Activated CD4-positive, alpha-beta T cell treated with anti-CD3 and anti-CD28 coated beads, Interleukin-2, amount 50 U/mL, for 24 hours (primary cell): Measurements from ENCODE around the gene DRC3.

ENCODE experiments used
- DNase-seq, 2 donors: peaks; one replicate each; pipeline ENCODE4 v3.0.0-alpha.2; 2020; ENCODE audit warnings: low read depth in 1 of 2, low spot score in 1 of 2

The DRC3 gene

GRCh38 chr17:18041776-18042175, 69.1 kb downstream of the DRC3 start:
- DNase-seq: no peak

DNA sequence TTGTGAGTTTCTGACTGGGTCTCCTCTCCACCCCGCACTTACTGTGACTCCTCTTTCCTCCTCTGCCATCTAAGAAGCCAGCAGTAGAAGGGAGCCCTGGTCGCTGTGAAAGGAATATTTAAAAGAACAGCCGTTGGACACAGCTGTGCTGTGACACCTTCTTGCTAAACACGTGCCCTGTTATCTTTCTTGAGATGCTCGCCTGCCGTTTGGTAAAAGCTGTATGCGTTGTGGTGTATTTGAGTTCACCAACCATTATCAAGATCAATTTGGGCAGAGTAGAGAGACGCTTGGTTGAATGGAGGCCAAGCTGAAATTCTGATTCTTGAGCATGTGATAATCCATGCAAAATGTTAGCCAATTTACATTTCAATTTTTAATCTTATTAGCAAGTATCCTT, 70.3 kb downstream of the DRC3 start:
- no peak for DNase-seq

GRCh38 chr17:18043491-18043890, 70.8 kb downstream of the DRC3 start:
- no peak for DNase-seq

GRCh38 chr17:18044609-18045008, 71.9 kb downstream of the DRC3 start:
- no peak for DNase-seq

- DNase-seq: no peak
Observed at GRCh38 chr17:18045691-18046350, 73.2 kb downstream of the DRC3 start.

GRCh38 chr17:18055597-18055996, 82.9 kb downstream of the DRC3 start:
- DNase-seq: no peak

DNA sequence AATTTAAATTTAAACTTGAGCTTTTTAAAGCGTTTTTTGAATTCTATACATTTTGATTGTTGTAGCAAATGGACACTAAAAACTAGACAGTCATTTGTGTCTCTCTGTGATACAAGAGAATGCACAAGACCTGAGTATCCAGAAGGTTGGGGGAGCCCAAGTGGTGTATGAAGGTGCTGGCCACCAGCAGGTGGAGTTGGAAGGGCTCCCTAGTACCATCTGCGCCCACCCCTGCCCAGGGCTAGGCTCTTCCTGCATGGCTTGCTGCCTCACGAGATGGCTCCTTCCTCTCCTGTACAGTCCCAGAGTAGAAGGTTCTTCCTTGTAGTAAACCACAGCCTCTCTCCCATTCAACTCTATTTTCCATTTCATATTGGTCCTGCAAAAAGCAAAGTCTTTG, 83.6 kb downstream of the DRC3 start:
- DNase-seq: no peak

GRCh38 chr17:18059283-18059682, 86.6 kb downstream of the DRC3 start:
- no peak for DNase-seq

- DNase-seq: no peak
Observed at GRCh38 chr17:18064053-18064452, 91.4 kb downstream of the DRC3 start.

- DNase-seq: no peak
Observed at GRCh38 chr17:18065546-18065945, 92.9 kb downstream of the DRC3 start.
